Measurements from ENCODE around the gene CDK14.

The CDK14 gene

GRCh38 chr7:90982228-90982627 is 386.1 kb downstream of the CDK14 start:
- no peak for TF ChIP-seq EZH2phosphoT487 (IDR thresholded peaks at IDR 0.05; ENCODE audit: low read depth)
- TF ChIP-seq CTCF (IDR thresholded peaks at IDR 0.05; ENCODE audit: low read depth, low read length): no peak
- Histone ChIP-seq H3K4me3 (ENCODE audit: low read length) (no peak overlapping the region), H3K79me2 (ENCODE audit: low read length) (no peaks in the 10 kb centered on the region), H4K20me1 (ENCODE audit: insufficient read depth, low read length) (no peaks in the 10 kb centered on the region), H3K9ac (ENCODE audit: low read length) (no peak overlapping the region), H3K9me3 (ENCODE audit: insufficient read depth, low read length) (peaks cover 21% of the 10 kb centered on the region), H2AFZ (ENCODE audit: low read depth, low read length) (no peak overlapping the region), H3K27ac (ENCODE audit: low read length) (no peak overlapping the region), H3K4me1 (ENCODE audit: low read length) (no peaks in the 10 kb centered on the region), H3K27me3 (ENCODE audit: low read depth, low read length) (no peaks in the 10 kb centered on the region), H3K36me3 (replicated peaks; ENCODE audit: low read depth, low read length) (no peaks in the 10 kb centered on the region), H3K4me2 (ENCODE audit: low read length) (no peak overlapping the region)

GRCh38 chr7:90984692-90985091 is 388.6 kb downstream of the CDK14 start:
- Histone ChIP-seq H3K4me1 (ENCODE audit: low read length) (no peaks in the 10 kb centered on the region), H3K27me3 (ENCODE audit: low read depth, low read length) (no peaks in the 10 kb centered on the region), H3K27ac (ENCODE audit: low read length) (no peak overlapping the region), H3K9me3 (ENCODE audit: insufficient read depth, low read length) (peaks cover 14% of the 10 kb centered on the region; the same call in 1 of the 2 replicates), H3K4me2 (ENCODE audit: low read length) (no peak overlapping the region), H3K9ac (ENCODE audit: low read length) (no peak overlapping the region), H3K79me2 (ENCODE audit: low read length) (no peaks in the 10 kb centered on the region), H2AFZ (ENCODE audit: low read depth, low read length) (no peak overlapping the region), H4K20me1 (ENCODE audit: insufficient read depth, low read length) (no peaks in the 10 kb centered on the region), H3K4me3 (ENCODE audit: low read length) (no peak overlapping the region), H3K36me3 (replicated peaks; ENCODE audit: low read depth, low read length) (no peaks in the 10 kb centered on the region)
- TF ChIP-seq EZH2phosphoT487 (IDR thresholded peaks at IDR 0.05; ENCODE audit: low read depth) (no peak), CTCF (IDR thresholded peaks at IDR 0.05; ENCODE audit: low read depth, low read length) (no peak)

GRCh38 chr7:90988516-90988915 is 392.4 kb downstream of the CDK14 start:
- Histone ChIP-seq H3K4me3 (ENCODE audit: low read length) (no peak overlapping the region), H3K27me3 (ENCODE audit: low read depth, low read length) (no peaks in the 10 kb centered on the region)

GRCh38 chr7:90988996-90989765 is 393.1 kb downstream of the CDK14 start:
- Histone ChIP-seq H3K9ac (ENCODE audit: low read length) (no peak overlapping the region), H3K4me3 (ENCODE audit: low read length) (no peak overlapping the region)
- no peak for TF ChIP-seq CTCF (IDR thresholded peaks at IDR 0.05; ENCODE audit: low read depth, low read length)
- TF ChIP-seq EZH2phosphoT487 (IDR thresholded peaks at IDR 0.05; ENCODE audit: low read depth): no peak

More at GRCh38 chr7:90988516-90988915, 392.4 kb downstream of the CDK14 start:
- Histone ChIP-seq H3K4me2 (ENCODE audit: low read length) (no peak overlapping the region), H3K9me3 (ENCODE audit: insufficient read depth, low read length) (no peaks in the 10 kb centered on the region), H4K20me1 (ENCODE audit: insufficient read depth, low read length) (no peaks in the 10 kb centered on the region), H3K79me2 (ENCODE audit: low read length) (no peaks in the 10 kb centered on the region), H3K36me3 (replicated peaks; ENCODE audit: low read depth, low read length) (no peaks in the 10 kb centered on the region), H3K9ac (ENCODE audit: low read length) (no peak overlapping the region), H3K4me1 (ENCODE audit: low read length) (no peaks in the 10 kb centered on the region), H3K27ac (ENCODE audit: low read length) (no peak overlapping the region), H2AFZ (ENCODE audit: low read depth, low read length) (no peak overlapping the region)
- TF ChIP-seq EZH2phosphoT487 (IDR thresholded peaks at IDR 0.05; ENCODE audit: low read depth): no peak
- TF ChIP-seq CTCF (IDR thresholded peaks at IDR 0.05; ENCODE audit: low read depth, low read length): no peak

More at GRCh38 chr7:90988996-90989765, 393.1 kb downstream of the CDK14 start:
- Histone ChIP-seq H3K9me3 (ENCODE audit: insufficient read depth, low read length) (no peaks in the 10 kb centered on the region), H3K27ac (ENCODE audit: low read length) (no peak overlapping the region), H3K27me3 (ENCODE audit: low read depth, low read length) (no peaks in the 10 kb centered on the region), H3K4me2 (ENCODE audit: low read length) (no peak overlapping the region), H3K36me3 (replicated peaks; ENCODE audit: low read depth, low read length) (no peaks in the 10 kb centered on the region), H3K4me1 (ENCODE audit: low read length) (peaks cover 4% of the 10 kb centered on the region), H3K79me2 (ENCODE audit: low read length) (no peaks in the 10 kb centered on the region), H2AFZ (ENCODE audit: low read depth, low read length) (no peak overlapping the region), H4K20me1 (ENCODE audit: insufficient read depth, low read length) (no peaks in the 10 kb centered on the region)

Data from OCI-LY3 (cell line).